Measurements from ENCODE around the gene FSTL3.

Gene FSTL3

DNA sequence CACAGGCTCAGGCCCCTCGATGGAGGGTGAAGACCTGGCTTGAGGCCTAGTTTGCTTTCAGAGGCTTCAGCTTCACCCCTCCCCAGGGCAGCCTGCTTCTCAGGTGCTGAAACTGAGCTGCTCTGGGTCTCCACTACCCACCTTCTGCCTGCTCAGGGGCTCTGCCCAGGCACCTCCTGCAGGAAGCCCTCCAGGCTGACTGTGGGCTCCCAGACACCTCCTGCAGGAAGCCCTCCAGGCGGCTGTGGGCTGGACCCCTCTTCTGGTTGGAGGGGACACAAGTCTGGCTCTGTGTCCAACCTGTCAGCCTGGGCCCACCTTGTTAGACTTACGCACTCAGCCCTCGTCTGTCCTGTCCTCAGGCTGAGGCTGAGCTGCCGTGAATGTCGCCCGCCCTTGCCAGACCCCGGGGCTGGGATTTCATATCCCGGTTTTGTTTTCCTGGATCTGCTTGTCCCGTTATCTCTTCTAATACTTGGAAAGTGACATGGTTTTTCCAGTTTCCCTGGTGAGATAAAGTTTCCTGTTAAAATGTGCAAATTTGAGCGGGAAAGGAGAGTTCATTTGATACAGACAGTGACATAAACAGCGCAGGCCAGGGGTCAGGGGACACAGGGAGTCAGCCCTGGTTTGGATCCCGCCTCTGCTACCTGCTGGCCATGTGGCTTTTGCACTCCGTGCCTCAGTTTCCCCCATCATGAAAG, 53.9 kb downstream of the FSTL3 start:
- no peak overlapping the region for H3K4me3 ChIP-seq (ENCODE audit: low read depth, low read length)
- TF ChIP-seq CTCF (IDR thresholded peaks at IDR 0.05; ENCODE audit: control insufficient read depth, extremely low read depth, insufficient read depth) = no peak

DNA sequence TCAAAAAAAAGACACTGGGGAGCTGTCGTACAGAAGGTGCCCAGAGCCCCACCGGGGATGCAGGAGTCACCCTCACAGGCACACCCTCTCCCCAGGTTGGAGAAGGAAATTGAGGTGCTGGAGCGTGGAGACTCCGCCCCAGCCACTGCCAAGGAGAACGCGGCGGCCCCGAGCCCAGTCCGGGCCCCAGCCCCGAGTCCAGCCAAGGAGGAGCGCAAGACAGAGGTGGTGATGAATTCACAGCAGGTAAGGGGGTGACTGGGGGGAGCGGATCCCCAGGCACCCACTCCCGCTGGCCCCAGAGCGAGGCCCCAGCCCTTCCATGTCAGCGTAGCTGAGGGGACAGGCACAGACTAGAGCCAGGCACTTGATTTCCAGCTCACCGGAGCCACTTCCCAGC, 54.8 kb downstream of the FSTL3 start:
- TF ChIP-seq CTCF (IDR thresholded peaks at IDR 0.05; ENCODE audit: control insufficient read depth, extremely low read depth, insufficient read depth) = no peak
- no peak for DNase-seq (ENCODE audit: low read depth)
- H3K4me3 ChIP-seq (ENCODE audit: low read depth, low read length) = no peak overlapping the region

More for the DNA sequence above, 53.9 kb downstream of the FSTL3 start:
- no peak for DNase-seq (ENCODE audit: low read depth)

- no peak overlapping the region for H3K4me3 ChIP-seq (ENCODE audit: low read depth, low read length)
- TF ChIP-seq CTCF (IDR thresholded peaks at IDR 0.05; ENCODE audit: control insufficient read depth, extremely low read depth, insufficient read depth) = no peak
- DNase-seq (ENCODE audit: low read depth) = no peak
Observed at GRCh38 chr19:732148-733069, 56.2 kb downstream of the FSTL3 start.

Data from LNCaP clone FGC (cell line).